Measurements from ENCODE around the gene LIMS1.
A peak's percentile ranks its signal among the peaks of the same experiment; 100 is the strongest.

The LIMS1 gene

DNA sequence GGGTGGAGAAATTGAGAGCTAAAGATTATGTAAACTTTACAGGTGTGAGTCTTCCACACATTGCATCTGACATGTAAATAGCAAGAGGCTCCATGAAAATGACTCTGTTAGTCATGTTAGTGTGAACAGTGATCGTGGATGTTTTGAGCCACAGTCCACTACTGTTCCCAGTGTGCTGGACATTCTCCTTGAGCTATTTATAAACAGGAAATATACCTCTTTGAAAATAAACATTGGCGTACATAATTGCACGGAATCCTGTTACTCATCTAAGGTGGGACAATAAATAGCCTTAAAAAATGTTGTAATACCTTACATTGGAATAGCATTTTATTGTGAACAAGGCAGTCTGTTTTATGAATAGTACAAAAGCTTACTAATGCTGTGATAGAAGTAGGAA is 37.0 kb downstream of the LIMS1 start:
- H3K27ac ChIP-seq (ENCODE audit: low read depth, low read length): no peak overlapping the region
- peaks cover 36% of the 10 kb centered on the region for H3K4me1 ChIP-seq (ENCODE audit: control insufficient read depth, insufficient read depth, low read length)
- H3K36me3 ChIP-seq (ENCODE audit: control insufficient read depth, insufficient read depth, low read length): no peaks in the 10 kb centered on the region
- H3K9me3 ChIP-seq (ENCODE audit: control insufficient read depth, insufficient read depth, low read depth, low read length): no peaks in the 10 kb centered on the region
- no peak overlapping the region for H3K4me3 ChIP-seq (ENCODE audit: low read depth, low read length)
- no peaks in the 10 kb centered on the region for H3K27me3 ChIP-seq (ENCODE audit: control insufficient read depth, insufficient read depth, low read length)
- no peak overlapping the region for H3K9ac ChIP-seq (ENCODE audit: low read length)

DNA sequence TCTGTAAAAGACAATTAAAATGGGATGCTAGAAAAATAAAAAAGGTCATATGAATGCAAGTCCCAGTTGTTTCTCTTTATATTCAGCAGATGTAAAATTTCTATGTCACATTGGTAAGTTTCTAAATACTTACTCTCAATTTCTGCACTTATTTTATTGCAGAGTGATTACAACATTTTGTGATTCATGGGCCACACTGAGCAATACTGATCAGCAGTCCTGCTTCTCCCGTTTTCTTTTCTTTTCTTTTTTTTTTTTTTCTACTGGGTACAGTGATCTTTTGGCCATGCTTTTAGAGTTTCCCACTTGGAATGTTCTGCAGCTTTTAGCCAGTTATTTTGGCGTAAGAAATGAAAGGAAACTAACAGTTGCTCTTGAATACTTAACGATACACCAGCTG is 38.8 kb downstream of the LIMS1 start:
- no peaks in the 10 kb centered on the region for H3K9me3 ChIP-seq (ENCODE audit: control insufficient read depth, insufficient read depth, low read depth, low read length)
- H3K27me3 ChIP-seq (ENCODE audit: control insufficient read depth, insufficient read depth, low read length): no peaks in the 10 kb centered on the region
- no peaks in the 10 kb centered on the region for H3K36me3 ChIP-seq (ENCODE audit: control insufficient read depth, insufficient read depth, low read length)
- H3K4me3 ChIP-seq (ENCODE audit: low read depth, low read length): no peak overlapping the region
- H3K27ac ChIP-seq (ENCODE audit: low read depth, low read length): no peak overlapping the region
- no peak overlapping the region for H3K9ac ChIP-seq (ENCODE audit: low read length)
- peaks cover 36% of the 10 kb centered on the region for H3K4me1 ChIP-seq (ENCODE audit: control insufficient read depth, insufficient read depth, low read length)

DNA sequence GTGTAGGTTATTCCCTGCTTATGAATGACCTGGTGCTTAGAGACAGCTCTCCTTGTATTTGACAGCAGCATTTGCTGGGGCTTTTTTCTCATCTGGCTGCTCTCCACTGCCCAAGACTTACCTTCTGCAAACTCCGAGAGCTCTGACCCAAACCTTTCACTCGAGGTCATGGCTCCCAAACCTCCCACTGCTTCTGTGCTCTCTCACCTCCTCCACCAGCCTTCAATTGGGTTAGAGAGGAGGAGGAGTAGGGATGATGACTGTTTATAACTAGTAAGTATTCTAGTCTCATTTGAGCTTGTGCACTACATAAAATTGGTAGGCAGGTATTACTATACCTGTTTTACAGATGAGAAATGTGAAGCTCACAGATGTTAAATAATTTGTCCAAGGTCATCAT is 40.1 kb downstream of the LIMS1 start:
- H3K9me3 ChIP-seq (ENCODE audit: control insufficient read depth, insufficient read depth, low read depth, low read length): no peaks in the 10 kb centered on the region
- peaks cover 36% of the 10 kb centered on the region for H3K4me1 ChIP-seq (ENCODE audit: control insufficient read depth, insufficient read depth, low read length)
- no peak overlapping the region for H3K9ac ChIP-seq (ENCODE audit: low read length)
- no peak overlapping the region for H3K27ac ChIP-seq (ENCODE audit: low read depth, low read length)
- H3K36me3 ChIP-seq (ENCODE audit: control insufficient read depth, insufficient read depth, low read length): no peaks in the 10 kb centered on the region
- H3K27me3 ChIP-seq (ENCODE audit: control insufficient read depth, insufficient read depth, low read length): no peaks in the 10 kb centered on the region
- H3K4me3 ChIP-seq (ENCODE audit: low read depth, low read length): no peak overlapping the region

DNA sequence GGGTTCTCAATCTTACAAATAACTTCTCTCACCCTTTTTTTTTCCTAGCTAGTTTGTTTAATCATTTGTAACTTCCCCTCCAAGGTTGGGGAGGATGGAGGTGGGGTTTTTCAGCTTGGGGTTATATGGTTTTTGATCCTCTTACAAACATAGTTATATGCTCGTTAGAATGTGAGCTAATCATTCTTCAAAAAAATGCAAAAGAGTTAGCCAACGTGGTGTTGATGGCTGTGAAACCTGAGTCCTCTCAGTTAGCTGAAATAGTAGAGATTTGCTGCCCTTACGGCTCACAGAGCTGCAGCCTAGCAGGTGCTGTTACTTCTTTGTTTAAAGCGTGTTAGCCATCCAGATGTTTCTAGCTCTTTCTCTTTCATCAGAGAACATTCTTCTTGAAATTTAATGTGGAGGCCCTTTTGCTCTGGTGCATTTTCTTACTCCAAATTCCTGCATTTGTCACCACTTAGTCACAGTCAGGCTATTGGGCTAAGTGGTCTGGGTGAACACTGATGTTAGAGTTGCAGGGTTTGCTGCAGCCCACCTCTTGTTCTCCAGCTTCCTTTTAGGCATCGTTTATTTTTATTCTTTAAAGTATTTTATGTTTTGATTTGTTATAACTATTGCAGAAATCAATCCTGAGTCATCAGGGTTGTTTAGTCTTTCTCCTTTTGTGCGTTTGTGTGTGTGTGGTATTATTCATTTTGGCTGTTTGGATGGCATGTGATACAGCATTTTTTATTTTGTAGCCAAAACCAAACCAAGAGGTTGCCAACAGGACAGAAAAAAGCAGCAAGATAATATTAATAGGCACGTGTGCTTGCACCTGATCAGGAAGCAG is 41.1 kb downstream of the LIMS1 start:
- H3K4me3 ChIP-seq (ENCODE audit: low read depth, low read length): no peak overlapping the region
- no peak overlapping the region for H3K27ac ChIP-seq (ENCODE audit: low read depth, low read length)
- H3K9me3 ChIP-seq (ENCODE audit: control insufficient read depth, insufficient read depth, low read depth, low read length): no peaks in the 10 kb centered on the region
- no peaks in the 10 kb centered on the region for H3K36me3 ChIP-seq (ENCODE audit: control insufficient read depth, insufficient read depth, low read length)
- no peaks in the 10 kb centered on the region for H3K27me3 ChIP-seq (ENCODE audit: control insufficient read depth, insufficient read depth, low read length)
- H3K9ac ChIP-seq (ENCODE audit: low read length): no peak overlapping the region
- H3K4me1 ChIP-seq (ENCODE audit: control insufficient read depth, insufficient read depth, low read length): peaks cover 34% of the 10 kb centered on the region

DNA sequence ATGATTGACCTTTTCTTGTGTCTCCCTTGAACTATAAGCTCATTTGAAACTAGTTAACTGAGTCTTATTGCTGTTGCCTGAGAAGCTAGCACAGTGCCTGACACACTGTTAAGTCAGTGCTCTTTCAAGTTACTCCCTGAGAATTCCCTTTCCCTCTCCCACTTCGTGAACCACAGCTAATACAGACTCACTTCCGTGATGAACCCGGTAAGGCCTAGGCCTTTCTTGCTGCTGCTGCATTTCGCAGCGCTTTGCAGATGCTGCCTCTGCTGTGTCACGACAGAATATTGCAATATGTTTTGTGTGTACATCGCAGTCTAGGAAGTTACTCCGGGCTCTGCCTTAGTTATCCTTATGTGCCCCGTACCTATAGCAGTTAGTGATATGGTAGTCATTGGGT is 42.8 kb downstream of the LIMS1 start:
- Histone ChIP-seq H3K27me3 (ENCODE audit: control insufficient read depth, insufficient read depth, low read length) (no peaks in the 10 kb centered on the region), H3K9ac (ENCODE audit: low read length) (peak overlapping the region; percentile 7), H3K36me3 (ENCODE audit: control insufficient read depth, insufficient read depth, low read length) (no peaks in the 10 kb centered on the region), H3K4me1 (ENCODE audit: control insufficient read depth, insufficient read depth, low read length) (peaks cover 29% of the 10 kb centered on the region), H3K4me3 (ENCODE audit: low read depth, low read length) (no peak overlapping the region), H3K27ac (ENCODE audit: low read depth, low read length) (no peak overlapping the region), H3K9me3 (ENCODE audit: control insufficient read depth, insufficient read depth, low read depth, low read length) (no peaks in the 10 kb centered on the region)

DNA sequence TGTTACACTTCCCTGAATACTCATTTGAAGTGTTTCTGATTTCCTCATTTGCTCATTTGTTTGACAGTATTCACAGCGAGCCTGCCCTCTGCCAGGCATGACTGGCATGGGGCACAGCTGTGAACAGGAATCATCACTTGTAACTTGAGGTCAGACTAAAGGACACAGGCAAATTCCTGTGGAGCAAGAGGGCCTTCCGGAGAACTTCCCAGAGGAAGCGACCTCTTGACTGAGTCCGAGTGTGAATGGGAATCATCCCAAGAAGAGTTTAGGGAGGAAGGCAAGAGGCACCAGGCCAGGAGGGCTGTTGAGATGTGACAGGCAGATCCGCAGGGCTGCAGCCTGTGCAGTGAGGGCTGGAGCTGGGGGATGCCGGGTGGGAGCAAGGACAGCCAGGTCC is 45.4 kb downstream of the LIMS1 start:
- no peaks in the 10 kb centered on the region for H3K27me3 ChIP-seq (ENCODE audit: control insufficient read depth, insufficient read depth, low read length)
- no peak overlapping the region for H3K4me3 ChIP-seq (ENCODE audit: low read depth, low read length)
- no peak overlapping the region for H3K27ac ChIP-seq (ENCODE audit: low read depth, low read length)
- H3K4me1 ChIP-seq (ENCODE audit: control insufficient read depth, insufficient read depth, low read length): peaks cover 16% of the 10 kb centered on the region
- H3K9me3 ChIP-seq (ENCODE audit: control insufficient read depth, insufficient read depth, low read depth, low read length): no peaks in the 10 kb centered on the region
- no peaks in the 10 kb centered on the region for H3K36me3 ChIP-seq (ENCODE audit: control insufficient read depth, insufficient read depth, low read length)
- H3K9ac ChIP-seq (ENCODE audit: low read length): no peak overlapping the region

DNA sequence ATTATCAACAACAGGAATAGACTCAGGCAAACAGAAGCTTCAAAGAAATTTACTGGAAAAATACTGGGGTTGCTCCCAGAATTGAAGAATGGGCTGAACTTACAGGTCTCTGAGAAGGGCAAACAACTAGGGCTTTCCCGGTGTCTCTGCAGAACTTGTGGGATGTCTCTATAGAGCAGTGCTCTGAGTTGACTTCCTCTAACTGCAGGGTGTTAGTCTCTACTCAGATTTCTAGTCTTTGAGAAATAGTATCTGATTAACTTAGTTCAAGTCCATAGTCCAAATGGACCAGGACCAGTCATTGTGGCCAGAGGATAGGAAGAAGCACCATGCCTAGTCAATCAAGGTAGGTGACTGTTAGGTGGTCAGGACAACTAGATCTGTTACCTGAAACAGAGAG is 45.8 kb downstream of the LIMS1 start:
- Histone ChIP-seq H3K27me3 (ENCODE audit: control insufficient read depth, insufficient read depth, low read length) (no peaks in the 10 kb centered on the region), H3K4me3 (ENCODE audit: low read depth, low read length) (no peak overlapping the region), H3K4me1 (ENCODE audit: control insufficient read depth, insufficient read depth, low read length) (peaks cover 12% of the 10 kb centered on the region), H3K27ac (ENCODE audit: low read depth, low read length) (no peak overlapping the region), H3K36me3 (ENCODE audit: control insufficient read depth, insufficient read depth, low read length) (no peaks in the 10 kb centered on the region), H3K9ac (ENCODE audit: low read length) (no peak overlapping the region), H3K9me3 (ENCODE audit: control insufficient read depth, insufficient read depth, low read depth, low read length) (no peaks in the 10 kb centered on the region)

DNA sequence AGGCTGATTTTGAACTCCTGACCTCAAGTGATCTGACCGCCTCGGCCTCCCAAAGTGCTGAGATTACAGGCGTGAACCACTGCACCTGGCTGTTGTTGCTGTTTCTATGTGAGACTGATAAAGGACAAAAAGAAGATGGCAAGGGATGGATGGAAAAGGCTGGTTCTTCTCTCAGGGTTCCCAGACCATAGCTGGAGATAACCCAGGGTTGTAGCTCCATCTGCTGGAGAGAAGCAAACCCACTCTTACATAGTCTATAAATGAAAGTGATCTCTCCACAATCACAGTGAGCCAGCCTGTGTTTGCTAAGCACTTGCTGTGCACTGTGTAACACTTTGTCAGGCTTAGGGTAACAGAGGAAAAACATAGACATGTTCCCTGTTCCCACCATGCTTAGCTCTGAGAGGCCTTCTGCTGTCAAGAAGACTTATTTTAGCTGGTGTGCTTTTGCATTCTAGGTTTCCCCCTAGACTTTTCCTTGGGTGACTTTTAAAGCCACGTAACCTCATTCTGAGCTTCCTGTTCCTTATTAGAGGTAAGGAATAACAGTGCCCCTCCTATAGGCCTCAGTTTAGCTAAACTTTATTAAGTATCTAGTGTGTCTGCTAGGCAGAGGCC is 49.7 kb downstream of the LIMS1 start:
- Histone ChIP-seq H3K27me3 (ENCODE audit: control insufficient read depth, insufficient read depth, low read length) (no peaks in the 10 kb centered on the region), H3K9me3 (ENCODE audit: control insufficient read depth, insufficient read depth, low read depth, low read length) (no peaks in the 10 kb centered on the region), H3K27ac (ENCODE audit: low read depth, low read length) (no peak overlapping the region), H3K9ac (ENCODE audit: low read length) (no peak overlapping the region), H3K4me1 (ENCODE audit: control insufficient read depth, insufficient read depth, low read length) (peaks cover 14% of the 10 kb centered on the region), H3K4me3 (ENCODE audit: low read depth, low read length) (no peak overlapping the region), H3K36me3 (ENCODE audit: control insufficient read depth, insufficient read depth, low read length) (no peaks in the 10 kb centered on the region)

DNA sequence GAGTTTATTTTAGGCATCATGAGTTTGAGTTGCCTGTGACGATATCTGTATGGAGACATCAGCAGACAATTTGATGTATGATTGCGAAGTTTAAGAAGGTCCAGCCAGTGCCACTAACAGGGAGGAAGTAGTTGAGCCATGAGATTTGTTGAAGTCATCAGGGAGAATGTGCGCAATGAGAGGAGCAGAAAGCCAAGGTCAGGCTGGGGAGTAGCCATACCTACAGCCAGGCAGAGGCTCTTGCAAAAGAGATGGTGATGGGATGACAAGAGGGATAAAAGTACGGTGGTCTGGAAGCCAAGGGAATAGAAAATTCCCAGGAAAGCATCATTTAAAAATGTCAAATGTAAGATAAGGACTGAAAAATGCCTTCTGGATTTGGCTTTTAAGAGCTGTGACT is 51.2 kb downstream of the LIMS1 start:
- Histone ChIP-seq H3K36me3 (ENCODE audit: control insufficient read depth, insufficient read depth, low read length) (no peaks in the 10 kb centered on the region), H3K4me1 (ENCODE audit: control insufficient read depth, insufficient read depth, low read length) (peaks cover 14% of the 10 kb centered on the region), H3K4me3 (ENCODE audit: low read depth, low read length) (no peak overlapping the region), H3K27ac (ENCODE audit: low read depth, low read length) (no peak overlapping the region), H3K9ac (ENCODE audit: low read length) (no peak overlapping the region), H3K9me3 (ENCODE audit: control insufficient read depth, insufficient read depth, low read depth, low read length) (no peaks in the 10 kb centered on the region), H3K27me3 (ENCODE audit: control insufficient read depth, insufficient read depth, low read length) (no peaks in the 10 kb centered on the region)

DNA sequence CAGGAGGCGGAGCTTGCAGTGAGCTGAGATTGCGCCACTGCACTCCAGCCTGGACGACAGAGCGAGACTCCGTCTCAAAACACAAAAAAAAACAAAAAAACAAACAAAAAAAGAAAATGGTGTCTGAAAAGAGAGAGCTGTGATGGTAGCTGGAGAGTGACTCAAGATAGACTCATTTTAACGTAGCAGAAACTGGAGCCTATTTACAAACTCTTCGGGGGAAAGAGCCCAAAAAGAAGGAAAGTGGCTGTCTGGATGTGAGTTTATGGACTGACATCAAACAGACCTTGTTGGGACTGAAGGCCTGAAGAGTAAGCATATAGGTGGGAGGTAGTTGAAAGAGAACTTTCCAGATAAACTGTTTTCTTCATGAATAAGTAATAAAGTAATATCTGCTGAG is 51.8 kb downstream of the LIMS1 start:
- Histone ChIP-seq H3K9ac (ENCODE audit: low read length) (no peak overlapping the region), H3K36me3 (ENCODE audit: control insufficient read depth, insufficient read depth, low read length) (no peaks in the 10 kb centered on the region), H3K27me3 (ENCODE audit: control insufficient read depth, insufficient read depth, low read length) (no peaks in the 10 kb centered on the region), H3K4me1 (ENCODE audit: control insufficient read depth, insufficient read depth, low read length) (peaks cover 14% of the 10 kb centered on the region), H3K4me3 (ENCODE audit: low read depth, low read length) (no peak overlapping the region), H3K9me3 (ENCODE audit: control insufficient read depth, insufficient read depth, low read depth, low read length) (no peaks in the 10 kb centered on the region), H3K27ac (ENCODE audit: low read depth, low read length) (no peak overlapping the region)

DNA sequence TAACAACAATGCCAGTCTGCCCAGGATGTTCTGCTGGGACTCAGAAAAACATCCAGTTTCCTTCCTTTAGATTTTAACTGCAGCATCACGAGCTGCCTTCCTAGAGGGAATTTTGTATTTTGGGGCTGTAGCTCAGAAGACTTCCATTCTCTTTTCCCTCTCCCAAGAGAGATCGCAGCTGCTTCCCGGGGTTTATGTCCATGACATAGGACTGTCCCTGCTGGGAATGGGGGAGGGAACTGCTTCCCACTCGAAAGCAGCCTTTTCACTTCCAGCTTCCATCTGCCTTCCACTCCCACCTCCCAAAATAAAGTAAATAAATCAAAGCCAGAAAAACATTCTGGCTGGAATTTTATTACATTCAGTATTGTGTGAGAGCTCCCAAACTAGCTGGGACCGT is 52.4 kb downstream of the LIMS1 start:
- H3K9ac ChIP-seq (ENCODE audit: low read length): no peak overlapping the region

More for the DNA sequence above, 52.4 kb downstream of the LIMS1 start:
- H3K4me1 ChIP-seq (ENCODE audit: control insufficient read depth, insufficient read depth, low read length): peaks cover 14% of the 10 kb centered on the region
- no peak overlapping the region for H3K4me3 ChIP-seq (ENCODE audit: low read depth, low read length)
- H3K27me3 ChIP-seq (ENCODE audit: control insufficient read depth, insufficient read depth, low read length): no peaks in the 10 kb centered on the region
- H3K9me3 ChIP-seq (ENCODE audit: control insufficient read depth, insufficient read depth, low read depth, low read length): no peaks in the 10 kb centered on the region
- no peaks in the 10 kb centered on the region for H3K36me3 ChIP-seq (ENCODE audit: control insufficient read depth, insufficient read depth, low read length)
- H3K27ac ChIP-seq (ENCODE audit: low read depth, low read length): no peak overlapping the region
